AG09309 (cell line): ENCODE measurements around the gene ATXN7L1.

ENCODE experiments used
- DNase-seq: peaks from one replicate; pipeline ENCODE4 v3.0.0-alpha.2; 2010; ENCODE audit warnings: low read depth
- H3K4me3 ChIP-seq: 2 replicates; pipeline ENCODE4 v1.5.1; 2011; ENCODE audit warnings: mild to moderate bottlenecking, low read depth, low read length, moderate library complexity; ENCODE audit not compliant: control insufficient read depth
- TF ChIP-seq, protein P1 (sequence below): IDR thresholded peaks from 2 replicates; pipeline ENCODE4 v1.5.1; 2011; ENCODE audit warnings: mild to moderate bottlenecking, low read depth, low read length, inconsistent platforms; ENCODE audit not compliant: insufficient read depth, control insufficient read depth; ENCODE audit errors: missing control alignments

Gene ATXN7L1

DNA sequence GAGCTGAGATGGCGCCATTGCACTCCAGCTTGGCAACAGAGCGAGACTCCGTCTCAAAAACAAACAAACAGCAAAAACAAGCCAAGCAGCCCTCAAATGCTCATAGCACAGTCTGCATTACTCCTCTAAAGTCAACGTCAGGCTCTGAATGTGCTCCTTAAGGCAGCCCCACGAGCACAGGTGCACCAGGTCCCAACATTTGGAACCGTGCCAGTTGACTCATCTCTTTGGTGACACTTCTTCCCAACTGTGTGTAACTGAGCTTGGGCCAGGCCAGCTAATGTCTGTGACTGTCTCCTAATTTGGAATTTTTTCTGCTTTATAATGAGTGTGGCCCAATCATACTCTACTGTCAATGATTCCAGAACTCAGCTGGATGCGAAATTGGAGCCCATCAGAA, 228.8 kb downstream of the ATXN7L1 start:
- TF ChIP-seq, protein P1, sequence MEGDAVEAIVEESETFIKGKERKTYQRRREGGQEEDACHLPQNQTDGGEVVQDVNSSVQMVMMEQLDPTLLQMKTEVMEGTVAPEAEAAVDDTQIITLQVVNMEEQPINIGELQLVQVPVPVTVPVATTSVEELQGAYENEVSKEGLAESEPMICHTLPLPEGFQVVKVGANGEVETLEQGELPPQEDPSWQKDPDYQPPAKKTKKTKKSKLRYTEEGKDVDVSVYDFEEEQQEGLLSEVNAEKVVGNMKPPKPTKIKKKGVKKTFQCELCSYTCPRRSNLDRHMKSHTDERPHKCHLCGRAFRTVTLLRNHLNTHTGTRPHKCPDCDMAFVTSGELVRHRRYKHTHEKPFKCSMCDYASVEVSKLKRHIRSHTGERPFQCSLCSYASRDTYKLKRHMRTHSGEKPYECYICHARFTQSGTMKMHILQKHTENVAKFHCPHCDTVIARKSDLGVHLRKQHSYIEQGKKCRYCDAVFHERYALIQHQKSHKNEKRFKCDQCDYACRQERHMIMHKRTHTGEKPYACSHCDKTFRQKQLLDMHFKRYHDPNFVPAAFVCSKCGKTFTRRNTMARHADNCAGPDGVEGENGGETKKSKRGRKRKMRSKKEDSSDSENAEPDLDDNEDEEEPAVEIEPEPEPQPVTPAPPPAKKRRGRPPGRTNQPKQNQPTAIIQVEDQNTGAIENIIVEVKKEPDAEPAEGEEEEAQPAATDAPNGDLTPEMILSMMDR: no peak
- no peak overlapping the region for H3K4me3 ChIP-seq
- DNase-seq: no peak

DNA sequence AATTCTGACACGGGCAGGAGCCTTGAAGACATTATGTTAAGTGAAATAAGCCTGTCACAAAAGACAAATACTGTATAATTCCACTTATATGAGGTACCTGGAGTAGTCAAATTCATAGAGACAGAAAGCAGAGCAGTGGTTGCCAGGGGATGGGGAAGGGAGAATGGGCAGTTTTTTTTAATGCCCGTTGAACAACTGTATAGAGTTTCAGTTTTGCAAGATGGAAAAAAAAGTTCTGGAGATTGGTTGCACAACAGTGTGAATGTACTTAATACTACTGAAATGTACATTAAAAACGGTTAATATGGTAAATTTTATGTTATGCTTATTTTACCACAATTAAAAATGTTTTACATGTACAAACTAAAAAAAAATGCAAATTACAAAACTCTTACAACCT, 231.5 kb downstream of the ATXN7L1 start:
- TF ChIP-seq, protein P1: no peak
- no peak overlapping the region for H3K4me3 ChIP-seq
- DNase-seq: no peak

DNA sequence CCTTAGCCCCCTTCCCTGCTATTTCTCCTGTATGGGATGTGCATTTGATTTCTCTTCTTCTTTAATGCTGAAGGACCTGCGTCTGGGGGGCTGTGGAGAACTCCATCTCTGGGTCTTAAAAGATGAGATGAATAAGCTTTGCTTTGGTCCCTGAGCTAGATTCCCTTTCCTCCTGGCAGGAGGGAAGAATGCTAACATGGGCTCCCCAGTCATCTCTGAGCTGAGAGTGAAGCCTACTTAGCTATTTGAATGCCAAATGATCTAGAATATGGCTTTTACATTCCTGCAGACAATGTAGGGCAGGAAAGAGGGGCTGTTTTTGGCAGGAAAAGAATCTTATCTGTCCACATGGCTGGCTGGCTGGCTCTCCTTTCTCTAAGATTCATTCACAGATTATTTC, 232.5 kb downstream of the ATXN7L1 start:
- no peak for DNase-seq
- TF ChIP-seq, protein P1: no peak

DNA sequence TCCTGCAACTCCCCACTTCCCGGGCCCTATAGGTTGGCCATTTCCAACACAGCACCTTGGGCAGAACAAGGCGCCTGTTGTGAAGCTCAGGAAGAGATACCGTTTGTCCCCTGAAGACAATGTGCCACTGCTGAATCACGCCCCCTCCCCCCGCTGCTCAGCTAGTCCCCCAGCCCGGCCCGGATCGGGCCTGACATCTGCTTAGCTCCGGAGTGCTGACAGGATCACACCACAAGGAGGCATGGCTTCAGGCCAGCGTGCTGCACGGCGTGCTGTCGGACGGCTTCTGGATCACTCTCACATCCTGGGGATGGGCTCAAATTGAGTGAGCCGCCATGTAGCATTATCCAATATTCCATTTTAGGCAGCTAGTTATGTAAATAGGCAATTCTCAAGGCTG, 233.0 kb downstream of the ATXN7L1 start:
- H3K4me3 ChIP-seq: no peak overlapping the region
- TF ChIP-seq, protein P1: no peak
- DNase-seq: no peak

More for the DNA sequence above, 232.5 kb downstream of the ATXN7L1 start:
- no peak overlapping the region for H3K4me3 ChIP-seq

DNA sequence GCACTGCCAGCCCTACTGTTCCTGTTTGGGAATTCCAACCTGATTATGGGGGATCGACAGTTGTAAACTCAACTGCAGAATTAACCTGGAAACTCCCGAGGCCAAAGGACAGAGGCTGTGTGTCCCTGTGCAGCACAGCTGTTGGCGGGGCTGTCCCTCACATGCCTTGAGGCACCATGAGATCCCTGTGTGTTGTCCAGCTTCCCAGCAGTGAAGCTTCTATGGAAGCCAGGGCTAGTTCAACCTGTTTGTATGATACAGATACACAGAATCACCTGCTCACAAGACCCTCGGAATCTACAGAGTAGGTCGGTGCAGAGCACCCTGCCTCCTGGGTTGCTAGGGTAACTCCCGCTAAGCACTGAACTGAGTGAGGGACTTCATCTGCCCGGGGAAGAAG, 234.1 kb downstream of the ATXN7L1 start:
- TF ChIP-seq, protein P1: no peak
- no peak for DNase-seq
- H3K4me3 ChIP-seq: no peak overlapping the region

DNA sequence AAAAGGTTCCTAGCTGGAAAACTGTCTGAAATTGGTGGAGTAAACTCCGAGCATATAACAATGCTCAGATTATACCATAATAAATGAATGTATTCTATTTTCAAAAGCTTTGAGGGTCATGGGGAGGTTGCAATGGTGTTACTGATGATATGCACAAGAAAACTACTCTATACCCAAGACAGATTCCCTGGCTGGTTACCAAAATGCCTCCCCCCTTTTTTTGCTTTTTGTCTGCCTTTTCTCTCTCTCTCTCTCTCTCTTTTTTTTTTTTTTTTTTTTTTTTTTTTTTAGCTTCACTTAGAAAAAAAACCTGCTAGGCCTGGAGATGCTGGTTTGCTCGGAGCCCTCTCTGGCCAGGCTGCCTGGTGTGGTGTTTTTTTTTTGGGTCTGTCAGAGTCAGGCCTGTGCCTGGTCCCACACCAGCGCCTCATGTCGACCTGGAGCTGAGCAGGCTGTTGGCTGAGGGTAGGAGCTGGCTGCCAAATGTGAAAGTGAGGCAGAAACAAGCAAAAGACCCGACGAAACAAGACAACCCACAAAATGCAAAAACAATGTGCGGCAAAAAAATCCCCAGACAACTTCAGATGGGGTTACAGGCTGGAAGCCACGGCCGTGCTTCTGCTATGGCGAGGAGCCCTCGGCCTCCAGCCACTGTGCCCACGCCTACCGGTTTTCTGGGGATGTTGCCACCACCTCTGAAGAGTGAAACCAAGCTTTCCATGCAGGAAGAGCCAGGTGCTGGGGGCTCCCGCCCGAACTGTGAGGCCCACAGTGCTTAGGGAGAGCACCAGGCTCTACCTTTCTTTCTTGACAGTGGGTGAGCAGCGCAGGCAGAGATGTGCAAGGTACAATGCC, 235.2 kb downstream of the ATXN7L1 start:
- no peak for DNase-seq
- no peak overlapping the region for H3K4me3 ChIP-seq
- TF ChIP-seq, protein P1: no peak
